SK-N-SH treated with all-trans-retinoic acid at 6 μM for 48 hours (cell line): ENCODE data around the gene LIFR.

Experiments
- ATAC-seq: fragments of 200-7000 bp; cut with Tn5 transposase; 3 replicates; pipeline ENCODE4 v1.9.1; 2020; ENCODE audit warnings: mild to moderate bottlenecking, moderate library complexity
- BACH2 ChIP-seq: fragments of 250-450 bp; sonication (Bioruptor Pico); IDR thresholded peaks from 2 replicates; pipeline ENCODE4 v1.9.0; 2021; ENCODE audit warnings: mild to moderate bottlenecking, borderline replicate concordance
- CSDC2 ChIP-seq: fragments of 250-450 bp; sonication (Bioruptor Pico); IDR thresholded peaks from 2 replicates; pipeline ENCODE4 v1.5.0; 2020; ENCODE audit warnings: mild to moderate bottlenecking, moderate library complexity
- ESRRG ChIP-seq: fragments of 250-450 bp; sonication (Bioruptor Pico); IDR thresholded peaks from 2 replicates; pipeline ENCODE4 v1.6.1; 2021; ENCODE audit warnings: mild to moderate bottlenecking
- GLIS3 ChIP-seq: fragments of 250-450 bp; sonication (Bioruptor Pico); IDR thresholded peaks from 2 replicates; pipeline ENCODE4 v1.5.0; 2020; ENCODE audit warnings: mild to moderate bottlenecking, moderate library complexity
- ISL1 ChIP-seq: fragments of 250-450 bp; sonication (Bioruptor Pico); IDR thresholded peaks from 2 replicates; pipeline ENCODE4 v2.1.2; 2022; ENCODE audit warnings: mild to moderate bottlenecking, moderate library complexity
- OSR1 ChIP-seq: fragments of 250-450 bp; sonication (Bioruptor Pico); IDR thresholded peaks from 2 replicates; pipeline ENCODE4 v1.8.0; 2022; ENCODE audit warnings: moderate library complexity, mild to moderate bottlenecking, inconsistent platforms
- PPARA ChIP-seq: fragments of 250-450 bp; sonication (Bioruptor Pico); IDR thresholded peaks from 2 replicates; pipeline ENCODE4 v1.5.0; 2020; ENCODE audit warnings: mild to moderate bottlenecking, borderline replicate concordance
- RARB ChIP-seq: fragments of 250-450 bp; sonication (Bioruptor Pico); IDR thresholded peaks from 2 replicates; pipeline ENCODE4 v1.8.0; 2021; ENCODE audit warnings: mild to moderate bottlenecking, moderate library complexity
- SNAI2 ChIP-seq: fragments of 250-450 bp; sonication (Bioruptor Pico); IDR thresholded peaks from 2 replicates; pipeline ENCODE4 v1.5.0; 2020; ENCODE audit warnings: mild to moderate bottlenecking, moderate library complexity
- TCF4 ChIP-seq: fragments of 250-450 bp; sonication (Bioruptor Pico); IDR thresholded peaks from 2 replicates; pipeline ENCODE4 v1.8.0; 2021; ENCODE audit warnings: mild to moderate bottlenecking, moderate library complexity, borderline replicate concordance
- TOX ChIP-seq: fragments of 250-450 bp; sonication (Bioruptor Pico); IDR thresholded peaks from 2 replicates; pipeline ENCODE4 v1.8.0; 2021; ENCODE audit warnings: mild to moderate bottlenecking, moderate library complexity, borderline replicate concordance
- ZC3H10 ChIP-seq: fragments of 250-450 bp; sonication (Bioruptor Pico); IDR thresholded peaks from 2 replicates; pipeline ENCODE4 v1.5.1; 2021; ENCODE audit warnings: mild to moderate bottlenecking, moderate library complexity
- ZFP3 ChIP-seq: fragments of 250-450 bp; sonication (Bioruptor Pico); IDR thresholded peaks from 2 replicates; pipeline ENCODE4 v1.5.0; 2020; ENCODE audit warnings: mild to moderate bottlenecking, moderate library complexity
- ZNF70 ChIP-seq: fragments of 450-650 bp; formaldehyde crosslinking; IDR thresholded peaks from 2 replicates; pipeline ENCODE4 v1.5.0; 2020; ENCODE audit warnings: mild to moderate bottlenecking, moderate library complexity
- TF ChIP-seq, protein P1 (sequence below): fragments of 250-450 bp; sonication (Bioruptor Pico); IDR thresholded peaks from 2 replicates; pipeline ENCODE4 v1.5.0; 2020; ENCODE audit warnings: mild to moderate bottlenecking, moderate library complexity
- TF ChIP-seq, protein P2 (sequence below): fragments of 250-450 bp; sonication (Bioruptor Pico); IDR thresholded peaks from 2 replicates; pipeline ENCODE4 v1.5.1; 2021; ENCODE audit warnings: mild to moderate bottlenecking, moderate library complexity
- TF ChIP-seq, protein P3 (sequence below): fragments of 250-450 bp; sonication (Bioruptor Pico); IDR thresholded peaks from 2 replicates; pipeline ENCODE4 v1.8.0; 2020; ENCODE audit warnings: mild to moderate bottlenecking, moderate library complexity, borderline replicate concordance
- TF ChIP-seq, protein P4 (sequence below): fragments of 250-450 bp; sonication (Bioruptor Pico); IDR thresholded peaks from 2 replicates; pipeline ENCODE4 v1.5.1; 2020; ENCODE audit warnings: low read depth, mild to moderate bottlenecking, moderate library complexity

Gene LIFR

DNA sequence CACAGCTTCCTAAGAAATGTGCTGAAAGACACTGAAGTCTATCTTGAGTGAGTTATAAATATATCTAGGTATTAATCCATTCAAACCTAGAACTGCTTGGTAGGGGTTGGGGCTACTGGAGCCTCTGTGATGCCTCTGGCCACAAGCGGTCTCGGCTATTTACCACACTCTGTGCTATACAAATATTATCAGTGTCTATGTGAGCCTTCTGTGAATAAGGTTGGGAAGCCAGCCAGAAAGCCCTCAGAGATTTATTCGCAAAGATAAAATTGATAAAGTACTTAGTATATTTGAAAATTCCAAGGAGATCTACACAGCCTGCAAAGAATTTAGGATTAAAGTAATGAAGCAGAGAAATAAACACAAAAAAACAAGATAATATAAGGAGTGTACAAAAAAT is 41.4 kb downstream of the LIFR start (continued):
- TF ChIP-seq, protein P1, sequence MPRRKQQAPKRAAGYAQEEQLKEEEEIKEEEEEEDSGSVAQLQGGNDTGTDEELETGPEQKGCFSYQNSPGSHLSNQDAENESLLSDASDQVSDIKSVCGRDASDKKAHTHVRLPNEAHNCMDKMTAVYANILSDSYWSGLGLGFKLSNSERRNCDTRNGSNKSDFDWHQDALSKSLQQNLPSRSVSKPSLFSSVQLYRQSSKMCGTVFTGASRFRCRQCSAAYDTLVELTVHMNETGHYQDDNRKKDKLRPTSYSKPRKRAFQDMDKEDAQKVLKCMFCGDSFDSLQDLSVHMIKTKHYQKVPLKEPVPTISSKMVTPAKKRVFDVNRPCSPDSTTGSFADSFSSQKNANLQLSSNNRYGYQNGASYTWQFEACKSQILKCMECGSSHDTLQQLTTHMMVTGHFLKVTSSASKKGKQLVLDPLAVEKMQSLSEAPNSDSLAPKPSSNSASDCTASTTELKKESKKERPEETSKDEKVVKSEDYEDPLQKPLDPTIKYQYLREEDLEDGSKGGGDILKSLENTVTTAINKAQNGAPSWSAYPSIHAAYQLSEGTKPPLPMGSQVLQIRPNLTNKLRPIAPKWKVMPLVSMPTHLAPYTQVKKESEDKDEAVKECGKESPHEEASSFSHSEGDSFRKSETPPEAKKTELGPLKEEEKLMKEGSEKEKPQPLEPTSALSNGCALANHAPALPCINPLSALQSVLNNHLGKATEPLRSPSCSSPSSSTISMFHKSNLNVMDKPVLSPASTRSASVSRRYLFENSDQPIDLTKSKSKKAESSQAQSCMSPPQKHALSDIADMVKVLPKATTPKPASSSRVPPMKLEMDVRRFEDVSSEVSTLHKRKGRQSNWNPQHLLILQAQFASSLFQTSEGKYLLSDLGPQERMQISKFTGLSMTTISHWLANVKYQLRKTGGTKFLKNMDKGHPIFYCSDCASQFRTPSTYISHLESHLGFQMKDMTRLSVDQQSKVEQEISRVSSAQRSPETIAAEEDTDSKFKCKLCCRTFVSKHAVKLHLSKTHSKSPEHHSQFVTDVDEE (CRISPR knock-in tag) = no peak

DNA sequence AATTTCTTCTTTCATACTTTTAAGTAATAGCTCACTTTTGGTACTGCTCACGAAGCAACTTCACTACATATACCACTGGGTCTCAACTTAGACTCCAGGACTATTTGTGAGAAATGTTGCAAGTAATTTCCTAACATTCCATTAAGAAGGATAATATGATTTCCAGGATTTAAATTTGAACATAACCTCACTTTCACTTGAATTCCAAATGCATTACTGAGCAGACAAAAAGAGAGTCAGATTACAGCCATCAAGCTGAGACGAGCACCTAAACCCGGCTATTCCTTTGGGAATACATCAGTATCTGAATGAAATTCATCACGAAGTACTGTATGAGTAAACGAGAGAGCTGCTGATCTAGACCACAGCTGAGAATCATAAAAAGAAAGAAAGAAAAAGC is 47.3 kb downstream of the LIFR start:
- TF ChIP-seq, protein P1 (CRISPR knock-in tag) = no peak
- TF ChIP-seq, protein P2, sequence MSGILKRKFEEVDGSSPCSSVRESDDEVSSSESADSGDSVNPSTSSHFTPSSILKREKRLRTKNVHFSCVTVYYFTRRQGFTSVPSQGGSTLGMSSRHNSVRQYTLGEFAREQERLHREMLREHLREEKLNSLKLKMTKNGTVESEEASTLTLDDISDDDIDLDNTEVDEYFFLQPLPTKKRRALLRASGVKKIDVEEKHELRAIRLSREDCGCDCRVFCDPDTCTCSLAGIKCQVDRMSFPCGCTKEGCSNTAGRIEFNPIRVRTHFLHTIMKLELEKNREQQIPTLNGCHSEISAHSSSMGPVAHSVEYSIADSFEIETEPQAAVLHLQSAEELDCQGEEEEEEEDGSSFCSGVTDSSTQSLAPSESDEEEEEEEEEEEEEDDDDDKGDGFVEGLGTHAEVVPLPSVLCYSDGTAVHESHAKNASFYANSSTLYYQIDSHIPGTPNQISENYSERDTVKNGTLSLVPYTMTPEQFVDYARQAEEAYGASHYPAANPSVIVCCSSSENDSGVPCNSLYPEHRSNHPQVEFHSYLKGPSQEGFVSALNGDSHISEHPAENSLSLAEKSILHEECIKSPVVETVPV (CRISPR knock-in tag) = no peak
- 0 out of 2 replicates have a peak, but pooled peaks have one; percentile 21 for TF ChIP-seq SNAI2
- peak; percentile 89 for TF ChIP-seq ISL1 (CRISPR knock-in tag)
- no peak for TF ChIP-seq ESRRG (CRISPR knock-in tag)
- TF ChIP-seq, all 23 proteins: peak for 2
- ATAC-seq = peak; percentile 92

DNA sequence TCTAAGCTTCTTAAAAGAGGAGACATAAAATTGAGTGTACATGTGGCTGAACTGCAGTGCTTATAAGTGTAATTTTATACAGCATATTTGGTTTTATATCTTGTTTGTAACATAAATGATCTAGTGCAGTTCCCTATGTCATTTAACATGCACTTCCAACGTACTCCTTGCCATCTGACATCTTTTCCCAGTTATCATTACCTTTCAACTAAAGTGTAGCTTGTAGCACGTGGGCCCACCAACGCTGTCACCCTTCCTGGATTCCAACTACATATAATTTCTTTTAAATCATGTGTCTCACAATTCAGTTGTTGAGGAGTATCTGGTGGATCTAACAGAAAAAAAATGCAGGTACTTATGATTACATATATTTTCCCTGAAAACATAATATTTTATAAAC is 50.1 kb downstream of the LIFR start:
- ATAC-seq = no peak
- TF ChIP-seq ZNF70 (no peak), RARB (CRISPR knock-in tag) (no peak), ZC3H10 (no peak), ISL1 (CRISPR knock-in tag) (no peak), ZFP3 (CRISPR knock-in tag) (no peak), PPARA (no peak), CSDC2 (CRISPR knock-in tag) (no peak), TCF4 (CRISPR knock-in tag) (no peak)
- TF ChIP-seq, protein P3, sequence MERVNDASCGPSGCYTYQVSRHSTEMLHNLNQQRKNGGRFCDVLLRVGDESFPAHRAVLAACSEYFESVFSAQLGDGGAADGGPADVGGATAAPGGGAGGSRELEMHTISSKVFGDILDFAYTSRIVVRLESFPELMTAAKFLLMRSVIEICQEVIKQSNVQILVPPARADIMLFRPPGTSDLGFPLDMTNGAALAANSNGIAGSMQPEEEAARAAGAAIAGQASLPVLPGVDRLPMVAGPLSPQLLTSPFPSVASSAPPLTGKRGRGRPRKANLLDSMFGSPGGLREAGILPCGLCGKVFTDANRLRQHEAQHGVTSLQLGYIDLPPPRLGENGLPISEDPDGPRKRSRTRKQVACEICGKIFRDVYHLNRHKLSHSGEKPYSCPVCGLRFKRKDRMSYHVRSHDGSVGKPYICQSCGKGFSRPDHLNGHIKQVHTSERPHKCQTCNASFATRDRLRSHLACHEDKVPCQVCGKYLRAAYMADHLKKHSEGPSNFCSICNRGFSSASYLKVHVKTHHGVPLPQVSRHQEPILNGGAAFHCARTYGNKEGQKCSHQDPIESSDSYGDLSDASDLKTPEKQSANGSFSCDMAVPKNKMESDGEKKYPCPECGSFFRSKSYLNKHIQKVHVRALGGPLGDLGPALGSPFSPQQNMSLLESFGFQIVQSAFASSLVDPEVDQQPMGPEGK (CRISPR knock-in tag) = no peak

DNA sequence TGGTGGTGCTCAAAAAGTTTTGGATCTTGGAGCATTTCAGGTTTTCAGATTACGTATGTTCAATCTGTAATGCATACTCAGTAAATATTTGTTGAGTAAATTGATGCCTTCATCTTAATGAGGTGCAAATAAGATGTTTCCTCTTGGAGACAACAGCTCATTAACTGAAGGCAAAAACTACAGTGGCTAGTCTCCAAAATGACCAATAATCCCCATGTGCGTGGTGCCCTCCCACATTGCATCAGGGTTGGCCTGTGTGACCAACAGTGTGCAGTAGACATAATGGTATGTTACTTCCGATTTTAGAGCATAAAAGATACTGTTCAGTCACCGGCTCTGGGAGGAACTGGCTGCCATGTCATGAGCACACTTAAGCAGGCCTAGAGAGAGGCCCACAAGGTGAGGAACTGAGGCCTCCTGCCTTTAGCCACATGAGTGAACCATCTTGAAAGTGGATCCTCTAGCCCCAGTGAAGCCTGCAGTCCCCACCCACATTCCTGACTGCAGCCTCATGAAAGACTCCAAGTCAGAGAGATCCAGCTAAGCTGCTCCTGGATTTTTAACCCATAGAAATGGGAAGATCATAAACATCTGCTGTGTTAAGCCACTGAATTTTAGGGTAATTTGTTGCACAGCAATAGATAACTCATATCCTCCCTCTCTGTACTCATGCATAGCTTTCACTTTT is 55.7 kb downstream of the LIFR start:
- TF ChIP-seq GLIS3 (CRISPR knock-in tag) (no peak), TOX (no peak), SNAI2 (no peak), OSR1 (CRISPR knock-in tag) (no peak), TCF4 (CRISPR knock-in tag) (no peak), PPARA (no peak), BACH2 (CRISPR knock-in tag) (no peak)
- TF ChIP-seq, protein P3 (CRISPR knock-in tag) = no peak
- TF ChIP-seq, protein P1 (CRISPR knock-in tag) = no peak
- TF ChIP-seq, protein P4, sequence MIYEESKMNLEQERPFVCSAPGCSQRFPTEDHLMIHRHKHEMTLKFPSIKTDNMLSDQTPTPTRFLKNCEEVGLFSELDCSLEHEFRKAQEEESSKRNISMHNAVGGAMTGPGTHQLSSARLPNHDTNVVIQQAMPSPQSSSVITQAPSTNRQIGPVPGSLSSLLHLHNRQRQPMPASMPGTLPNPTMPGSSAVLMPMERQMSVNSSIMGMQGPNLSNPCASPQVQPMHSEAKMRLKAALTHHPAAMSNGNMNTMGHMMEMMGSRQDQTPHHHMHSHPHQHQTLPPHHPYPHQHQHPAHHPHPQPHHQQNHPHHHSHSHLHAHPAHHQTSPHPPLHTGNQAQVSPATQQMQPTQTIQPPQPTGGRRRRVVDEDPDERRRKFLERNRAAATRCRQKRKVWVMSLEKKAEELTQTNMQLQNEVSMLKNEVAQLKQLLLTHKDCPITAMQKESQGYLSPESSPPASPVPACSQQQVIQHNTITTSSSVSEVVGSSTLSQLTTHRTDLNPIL (CRISPR knock-in tag) = no peak
- TF ChIP-seq, protein P2 (CRISPR knock-in tag) = no peak
- ATAC-seq = peak; percentile 87
